ENCODE results near the gene MBP. TPM values are rescaled to one million over a fixed set of nuclear protein-coding genes. Genes with fewer than 3 reads are reported as not detected.

Gene MBP
- total and polyA plus RNA-seq, 3 experiments from 2014 or later = 59.5 to 196 (median 60.0) TPM

GRCh38 chr18:77043541-77044280 is 88.9 kb downstream of the MBP start:
- CTCF ChIA-PET = no interaction called here
- H3K36me3 Mint-ChIP-seq = peaks cover 0 to 70% (median 13%) of the 10 kb centered on the region in 3 donors
- POLR2A ChIA-PET = no interaction called here
- Histone ChIP-seq H3K27me3 (ENCODE audit: insufficient read depth, low read length, poor library complexity, severe bottlenecking) (no peaks in the 10 kb centered on the region), H3K9me3 (ENCODE audit: low read length) (no peaks in the 10 kb centered on the region), H3K4me3 (ENCODE audit: low read length) (no peak overlapping the region), H3K4me1 (ENCODE audit: insufficient read depth, low read length) (peaks cover 12% of the 10 kb centered on the region), H3K27ac (ENCODE audit: low read depth, low read length) (no peak overlapping the region), H3K36me3 (ENCODE audit: insufficient read depth, low read length) (peaks cover 12% of the 10 kb centered on the region)
- H3K4me3 Mint-ChIP-seq = no peak overlapping the region
- no peaks in the 10 kb centered on the region for H3K9me3 Mint-ChIP-seq
- no peak for DNase-seq
- peak overlapping the region in 1 of 8 donors; percentile 68 for H3K27ac Mint-ChIP-seq
- H3K27me3 Mint-ChIP-seq = peaks cover 0 to 1% of the 10 kb centered on the region in 2 donors
- H3K4me1 Mint-ChIP-seq = peaks cover 50 to 81% (median 75%) of the 10 kb centered on the region in 3 donors

- peaks cover 12% of the 10 kb centered on the region for H3K36me3 ChIP-seq (ENCODE audit: insufficient read depth, low read length)
- POLR2A ChIA-PET = no interaction called here
- peaks cover 0 to 1% of the 10 kb centered on the region in 2 donors for H3K27me3 Mint-ChIP-seq
- H3K27ac Mint-ChIP-seq = peak overlapping the region in 2 of 8 donors; percentile 29 to 36
- H3K27ac ChIP-seq (ENCODE audit: low read depth, low read length) = no peak overlapping the region
- no peak for DNase-seq
- peaks cover 55 to 86% (median 75%) of the 10 kb centered on the region in 3 donors for H3K4me1 Mint-ChIP-seq
- no peaks in the 10 kb centered on the region for H3K9me3 ChIP-seq (ENCODE audit: low read length)
- CTCF ChIA-PET = interaction anchor here (1.2 kb wide), 1 partner anchor 58 kb away, joined by 3 read pairs; no protein-coding TSS in a partner anchor
- peaks cover 0 to 67% (median 8%) of the 10 kb centered on the region in 3 donors for H3K36me3 Mint-ChIP-seq
- no peaks in the 10 kb centered on the region for H3K27me3 ChIP-seq (ENCODE audit: insufficient read depth, low read length, poor library complexity, severe bottlenecking)
- H3K4me3 ChIP-seq (ENCODE audit: low read length) = no peak overlapping the region
- H3K4me3 Mint-ChIP-seq = no peak overlapping the region
- no peaks in the 10 kb centered on the region for H3K9me3 Mint-ChIP-seq
- H3K4me1 ChIP-seq (ENCODE audit: insufficient read depth, low read length) = peaks cover 18% of the 10 kb centered on the region
Measured at GRCh38 chr18:77042583-77042982, 90.0 kb downstream of the MBP start.

- CTCF ChIA-PET = no interaction called here
- H3K27ac Mint-ChIP-seq = peak overlapping the region; percentile 8 to 90 (median 47)
- H3K9me3 ChIP-seq (ENCODE audit: low read length) = no peaks in the 10 kb centered on the region
- H3K36me3 ChIP-seq (ENCODE audit: insufficient read depth, low read length) = no peaks in the 10 kb centered on the region
- H3K4me1 ChIP-seq (ENCODE audit: insufficient read depth, low read length) = peaks cover 31% of the 10 kb centered on the region
- DNase-seq = no peak
- H3K27me3 Mint-ChIP-seq = peaks cover 0 to 1% of the 10 kb centered on the region in 2 donors
- POLR2A ChIA-PET = no interaction called here
- H3K9me3 Mint-ChIP-seq = no peaks in the 10 kb centered on the region
- H3K36me3 Mint-ChIP-seq = peaks cover 0 to 61% (median 9%) of the 10 kb centered on the region in 3 donors
- no peaks in the 10 kb centered on the region for H3K27me3 ChIP-seq (ENCODE audit: insufficient read depth, low read length, poor library complexity, severe bottlenecking)
- H3K4me3 Mint-ChIP-seq = peak overlapping the region in 3 of 7 donors; percentile 5 to 75 (median 58)
- H3K4me3 ChIP-seq (ENCODE audit: low read length) = no peak overlapping the region
- peaks cover 59 to 81% (median 81%) of the 10 kb centered on the region in 3 donors for H3K4me1 Mint-ChIP-seq
- H3K27ac ChIP-seq (ENCODE audit: low read depth, low read length) = no peak overlapping the region
Measured at GRCh38 chr18:77039196-77040130, 93.1 kb downstream of the MBP start.

- peaks cover 31% of the 10 kb centered on the region for H3K4me1 ChIP-seq (ENCODE audit: insufficient read depth, low read length)
- peak overlapping the region in 1 of 7 donors; percentile 25 for H3K4me3 Mint-ChIP-seq
Measured at GRCh38 chr18:77038182-77038858, 94.3 kb downstream of the MBP start.

GRCh38 chr18:77037567-77037966 is 95.0 kb downstream of the MBP start:
- Mint-ChIP-seq H3K4me1 (peaks cover 63 to 78% (median 74%) of the 10 kb centered on the region in 3 donors), H3K36me3 (peaks cover 4 to 56% (median 8%) of the 10 kb centered on the region in 3 donors), H3K27me3 (no peaks in the 10 kb centered on the region), H3K4me3 (peak overlapping the region in 1 of 7 donors; percentile 25), H3K27ac (peak overlapping the region in 6 of 8 donors; percentile 12 to 79 (median 48)), H3K9me3 (no peaks in the 10 kb centered on the region)
- POLR2A ChIA-PET = no interaction called here
- H3K4me1 ChIP-seq (ENCODE audit: insufficient read depth, low read length) = peaks cover 36% of the 10 kb centered on the region
- CTCF ChIA-PET = no interaction called here
- no peak overlapping the region for H3K27ac ChIP-seq (ENCODE audit: low read depth, low read length)
- H3K4me3 ChIP-seq (ENCODE audit: low read length) = no peak overlapping the region
- H3K27me3 ChIP-seq (ENCODE audit: insufficient read depth, low read length, poor library complexity, severe bottlenecking) = no peaks in the 10 kb centered on the region
- no peaks in the 10 kb centered on the region for H3K36me3 ChIP-seq (ENCODE audit: insufficient read depth, low read length)
- no peak for DNase-seq
- no peaks in the 10 kb centered on the region for H3K9me3 ChIP-seq (ENCODE audit: low read length)

More at GRCh38 chr18:77038182-77038858, 94.3 kb downstream of the MBP start:
- Mint-ChIP-seq H3K4me1 (peaks cover 63 to 81% (median 77%) of the 10 kb centered on the region in 3 donors), H3K27ac (peak overlapping the region in 5 of 8 donors; percentile 30 to 50 (median 48)), H3K9me3 (no peaks in the 10 kb centered on the region), H3K27me3 (no peaks in the 10 kb centered on the region), H3K36me3 (peaks cover 2 to 60% (median 8%) of the 10 kb centered on the region in 3 donors)
- ChIA-PET POLR2A (no interaction called here), CTCF (no interaction called here)
- no peak overlapping the region for H3K27ac ChIP-seq (ENCODE audit: low read depth, low read length)
- H3K36me3 ChIP-seq (ENCODE audit: insufficient read depth, low read length) = no peaks in the 10 kb centered on the region
- DNase-seq = no peak
- no peak overlapping the region for H3K4me3 ChIP-seq (ENCODE audit: low read length)
- H3K27me3 ChIP-seq (ENCODE audit: insufficient read depth, low read length, poor library complexity, severe bottlenecking) = no peaks in the 10 kb centered on the region
- H3K9me3 ChIP-seq (ENCODE audit: low read length) = no peaks in the 10 kb centered on the region

- Mint-ChIP-seq H3K9me3 (no peaks in the 10 kb centered on the region), H3K4me1 (peaks cover 76 to 88% (median 83%) of the 10 kb centered on the region in 3 donors), H3K36me3 (peaks cover 4 to 65% (median 15%) of the 10 kb centered on the region in 3 donors), H3K4me3 (peak overlapping the region in 1 of 7 donors; percentile 24), H3K27ac (peak overlapping the region in 5 of 8 donors; percentile 6 to 95 (median 47)), H3K27me3 (no peaks in the 10 kb centered on the region)
- no peaks in the 10 kb centered on the region for H3K27me3 ChIP-seq (ENCODE audit: insufficient read depth, low read length, poor library complexity, severe bottlenecking)
- H3K4me1 ChIP-seq (ENCODE audit: insufficient read depth, low read length) = peaks cover 40% of the 10 kb centered on the region
- ChIA-PET CTCF (interaction anchor here (1.3 kb wide), 1 partner anchor 35 kb away, joined by 4 read pairs; no protein-coding TSS in a partner anchor), POLR2A (no interaction called here)
- no peak overlapping the region for H3K4me3 ChIP-seq (ENCODE audit: low read length)
- H3K9me3 ChIP-seq (ENCODE audit: low read length) = no peaks in the 10 kb centered on the region
- H3K27ac ChIP-seq (ENCODE audit: low read depth, low read length) = no peak overlapping the region
- H3K36me3 ChIP-seq (ENCODE audit: insufficient read depth, low read length) = no peaks in the 10 kb centered on the region
- DNase-seq = no peak
Measured at GRCh38 chr18:77035380-77036187, 97.0 kb downstream of the MBP start.

GRCh38 chr18:77033575-77033974 is 99.0 kb downstream of the MBP start:
- Histone ChIP-seq H3K9me3 (ENCODE audit: low read length) (no peaks in the 10 kb centered on the region), H3K4me3 (ENCODE audit: low read length) (no peak overlapping the region), H3K27me3 (ENCODE audit: insufficient read depth, low read length, poor library complexity, severe bottlenecking) (no peaks in the 10 kb centered on the region), H3K4me1 (ENCODE audit: insufficient read depth, low read length) (peaks cover 26% of the 10 kb centered on the region), H3K36me3 (ENCODE audit: insufficient read depth, low read length) (no peaks in the 10 kb centered on the region), H3K27ac (ENCODE audit: low read depth, low read length) (no peak overlapping the region)
- Mint-ChIP-seq H3K36me3 (peaks cover 4 to 72% (median 17%) of the 10 kb centered on the region in 3 donors), H3K9me3 (no peaks in the 10 kb centered on the region), H3K27me3 (no peaks in the 10 kb centered on the region), H3K4me3 (peak overlapping the region in 2 of 7 donors; percentile 48 to 57), H3K4me1 (peaks cover 69 to 79% (median 75%) of the 10 kb centered on the region in 3 donors), H3K27ac (peak overlapping the region in 7 of 8 donors; percentile 1 to 80 (median 49))
- POLR2A ChIA-PET = no interaction called here
- CTCF ChIA-PET = no interaction called here
- no peak for DNase-seq

Data from CD8-positive, alpha-beta memory T cell (primary cell).